Measurements from ENCODE around the gene NOTCH1.

GRCh38 chr9:136518623-136519022, 27.2 kb downstream of the NOTCH1 start:
- TF ChIP-seq CTCF (IDR thresholded peaks at IDR 0.05; ENCODE audit: low read depth, low read length): no peak
- TF ChIP-seq EZH2phosphoT487 (IDR thresholded peaks at IDR 0.05; ENCODE audit: low read depth): no peak
